OCI-LY7 (cell line): Measurements from ENCODE around the gene CD320. TPM values are rescaled to one million over a fixed set of nuclear protein-coding genes. Genes with fewer than 3 reads are reported as not detected.

Source experiments
- BruUV-seq: library from RNA; stranded (reverse); fragments of 400-500 nt; replicated peaks from 2 replicates; lab custom pipeline; 2021; lab: Mats Ljungman, UMichigan
- CTCF ChIA-PET: fragments of 300-600 bp; sonication (Branson Sonifier 250); formaldehyde crosslinking; loops from one replicate; lab custom pipeline; 2022; ENCODE audit warnings: antibody characterized with exemption; ENCODE audit not compliant: unreplicated experiment; lab: Charles Lee
- POLR2A ChIA-PET: fragments of 300-600 bp; sonication (Branson Sonifier 250); formaldehyde crosslinking; loops from one replicate; lab custom pipeline; 2022; ENCODE audit warnings: antibody characterized with exemption; lab: Charles Lee
- DNase-seq: peaks from one replicate; pipeline ENCODE4 v3.0.0-alpha.2; 2015; ENCODE audit warnings: low spot score
- H2AFZ ChIP-seq: fragments of 200-600 bp; sonication (generic), shearing (Covaris generic); 2 replicates; pipeline ENCODE4 v1.6.1; 2014; ENCODE audit warnings: mild to moderate bottlenecking, antibody characterized with exemption, low read length, moderate library complexity
- H3K27ac ChIP-seq: fragments of 200-600 bp; sonication (generic); 2 replicates; pipeline ENCODE4 v1.5.1; 2014; ENCODE audit warnings: mixed run types, low read depth, mild to moderate bottlenecking, moderate library complexity, low read length, inconsistent platforms; ENCODE audit not compliant: poor library complexity, severe bottlenecking
- H3K36me3 ChIP-seq: fragments of 200-600 bp; sonication (generic); 2 replicates; pipeline ENCODE4 v1.6.1; 2014; ENCODE audit warnings: mild to moderate bottlenecking, antibody characterized with exemption, low read length, moderate library complexity, mixed read lengths; ENCODE audit not compliant: insufficient read depth
- H3K4me1 ChIP-seq: fragments of 200-600 bp; sonication (generic); 2 replicates; pipeline ENCODE4 v1.5.1; 2014; ENCODE audit warnings: mild to moderate bottlenecking, low read length; ENCODE audit not compliant: insufficient read depth, poor library complexity, severe bottlenecking
- H3K4me2 ChIP-seq: fragments of 200-600 bp; sonication (generic); 2 replicates; pipeline ENCODE4 v1.6.1; 2014; ENCODE audit warnings: mild to moderate bottlenecking, low read length
- H3K4me3 ChIP-seq: fragments of 200-600 bp; sonication (generic); 2 replicates; pipeline ENCODE4 v1.5.1; 2014; ENCODE audit warnings: mild to moderate bottlenecking, low read depth, low read length; ENCODE audit not compliant: poor library complexity, severe bottlenecking
- H3K79me2 ChIP-seq: fragments of 200-600 bp; sonication (generic); 2 replicates; pipeline ENCODE4 v1.6.1; 2016; ENCODE audit warnings: low read depth, mild to moderate bottlenecking, low read length, moderate library complexity, mixed read lengths; ENCODE audit not compliant: insufficient read depth
- H3K9me2 ChIP-seq: fragments of 200-600 bp; sonication (generic); 2 replicates; pipeline ENCODE4 v1.6.1; 2016; ENCODE audit warnings: mild to moderate bottlenecking, low read length, mixed read lengths; ENCODE audit not compliant: insufficient read depth
- H3K9me3 ChIP-seq: fragments of 200-600 bp; sonication (generic); 2 replicates; pipeline ENCODE4 v1.6.1; 2014; ENCODE audit warnings: mild to moderate bottlenecking, mixed run types, low read length, mixed read lengths
- H4K20me1 ChIP-seq: fragments of 200-600 bp; sonication (generic); 2 replicates; pipeline ENCODE4 v1.6.1; 2014; ENCODE audit warnings: mild to moderate bottlenecking, antibody characterized with exemption, low read length, moderate library complexity, mixed read lengths; ENCODE audit not compliant: insufficient read depth
- CTCF ChIP-seq: fragments of 200-600 bp; sonication (generic); conservative IDR thresholded peaks from 2 replicates; pipeline ENCODE4 v1.5.1; 2014; ENCODE audit warnings: mild to moderate bottlenecking, antibody characterized with exemption, low read length, moderate library complexity, mixed read lengths
- EZH2phosphoT487 ChIP-seq: fragments of 200-600 bp; sonication (generic); IDR thresholded peaks from 2 replicates; pipeline ENCODE4 v1.6.1; 2018; ENCODE audit warnings: low read depth, borderline replicate concordance, mild to moderate bottlenecking, mixed run types, antibody characterized with exemption, low read length, moderate library complexity, mixed read lengths
- intact Hi-C: fragments of 100-400 bp; cut with micrococcal nuclease; formaldehyde crosslinking; loops from one replicate; pipeline ENCODE4 v1.10.0; 2022; ENCODE audit not compliant: unreplicated experiment
- total RNA-seq, 2 experiments: library from RNA; depleted of rRNA in 1 of 2; stranded (reverse); fragments of >200 nt in 1 of 2; shearing (Covaris generic) in 1 of 2; gene quantifications; 2 replicates each; pipeline ENCODE4 v1.2.3, GENCODE V29; 2014 to 2022

The CD320 gene
- total RNA-seq, 2 experiments from 2014 or later: 39.1 to 49.2 TPM

DNA sequence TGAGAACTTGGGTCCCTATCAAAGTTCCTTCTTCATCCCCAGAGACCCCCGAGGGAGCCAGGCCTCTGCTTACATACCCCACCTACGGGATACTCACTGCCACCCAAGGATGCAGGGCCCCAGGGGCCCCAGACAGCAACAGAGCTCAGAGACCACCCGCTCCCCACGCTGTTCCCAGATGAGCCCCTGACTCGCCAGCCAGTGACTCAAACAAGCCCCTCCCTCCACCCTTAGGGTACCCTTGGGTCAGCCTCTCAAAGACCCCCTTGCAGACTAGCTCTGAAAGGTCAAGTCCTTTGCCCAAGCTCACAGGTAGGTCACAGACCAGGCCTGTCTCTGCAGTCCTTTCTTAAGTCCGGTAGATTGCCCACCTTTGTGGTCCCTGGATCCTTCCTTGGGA is 45.7 kb downstream of the CD320 start:
- DNase-seq: no peak
- CTCF ChIA-PET: no interaction called here

GRCh38 chr19:8261881-8262280 is 46.3 kb downstream of the CD320 start:
- intact Hi-C loops: no loop called here
- Histone ChIP-seq H2AFZ (no peak overlapping the region), H3K4me2 (no peak overlapping the region), H3K4me1 (no peaks in the 10 kb centered on the region), H3K4me3 (no peak overlapping the region), H3K27ac (no peak overlapping the region), H3K36me3 (peaks cover 22% of the 10 kb centered on the region; the same call in 1 of the 2 replicates), H4K20me1 (no peaks in the 10 kb centered on the region), H3K79me2 (no peaks in the 10 kb centered on the region), H3K9me2 (no peaks in the 10 kb centered on the region), H3K9me3 (no peaks in the 10 kb centered on the region)
- ChIA-PET CTCF (no interaction called here), POLR2A (interaction anchor here (0.5 kb wide), 1 partner anchor 246 kb away, joined by 3 read pairs; no protein-coding TSS in a partner anchor)
- no TSS peak for BruUV-seq
- no peak for DNase-seq
- no peak for TF ChIP-seq CTCF

More for the DNA sequence above, 45.7 kb downstream of the CD320 start:
- Histone ChIP-seq H3K9me3 (no peaks in the 10 kb centered on the region), H4K20me1 (no peaks in the 10 kb centered on the region), H2AFZ (no peak overlapping the region), H3K4me1 (peaks cover 1% of the 10 kb centered on the region), H3K4me2 (no peak overlapping the region), H3K4me3 (no peak overlapping the region), H3K27ac (no peak overlapping the region), H3K36me3 (peaks cover 17% of the 10 kb centered on the region; the same call in 1 of the 2 replicates), H3K79me2 (no peaks in the 10 kb centered on the region), H3K9me2 (no peaks in the 10 kb centered on the region)
- intact Hi-C loops: no loop called here
- POLR2A ChIA-PET: interaction anchor here (0.5 kb wide), 1 partner anchor 245 kb away, joined by 3 read pairs; no protein-coding TSS in a partner anchor
- BruUV-seq: no TSS peak
- TF ChIP-seq EZH2phosphoT487 (no peak), CTCF (no peak)

- Histone ChIP-seq H3K4me2 (no peak overlapping the region), H3K9me2 (no peaks in the 10 kb centered on the region), H3K27ac (no peak overlapping the region), H3K4me1 (no peaks in the 10 kb centered on the region), H3K4me3 (no peak overlapping the region), H4K20me1 (no peaks in the 10 kb centered on the region), H3K9me3 (no peaks in the 10 kb centered on the region), H3K36me3 (peaks cover 28% of the 10 kb centered on the region), H3K79me2 (no peaks in the 10 kb centered on the region), H2AFZ (no peak overlapping the region)
- no peak for TF ChIP-seq CTCF
- no peak for TF ChIP-seq EZH2phosphoT487
- ChIA-PET POLR2A (no interaction called here), CTCF (no interaction called here)
- intact Hi-C loops: no loop called here
- DNase-seq: no peak
- BruUV-seq: no TSS peak
These were observed 46.8 kb downstream of the CD320 start for GRCh38 chr19:8261347-8261746.
